ENCODE data around the gene ANOS1. TPM values are rescaled to one million over a fixed set of nuclear protein-coding genes. Genes with fewer than 3 reads are reported as not detected.

ANOS1 gene, protein sequence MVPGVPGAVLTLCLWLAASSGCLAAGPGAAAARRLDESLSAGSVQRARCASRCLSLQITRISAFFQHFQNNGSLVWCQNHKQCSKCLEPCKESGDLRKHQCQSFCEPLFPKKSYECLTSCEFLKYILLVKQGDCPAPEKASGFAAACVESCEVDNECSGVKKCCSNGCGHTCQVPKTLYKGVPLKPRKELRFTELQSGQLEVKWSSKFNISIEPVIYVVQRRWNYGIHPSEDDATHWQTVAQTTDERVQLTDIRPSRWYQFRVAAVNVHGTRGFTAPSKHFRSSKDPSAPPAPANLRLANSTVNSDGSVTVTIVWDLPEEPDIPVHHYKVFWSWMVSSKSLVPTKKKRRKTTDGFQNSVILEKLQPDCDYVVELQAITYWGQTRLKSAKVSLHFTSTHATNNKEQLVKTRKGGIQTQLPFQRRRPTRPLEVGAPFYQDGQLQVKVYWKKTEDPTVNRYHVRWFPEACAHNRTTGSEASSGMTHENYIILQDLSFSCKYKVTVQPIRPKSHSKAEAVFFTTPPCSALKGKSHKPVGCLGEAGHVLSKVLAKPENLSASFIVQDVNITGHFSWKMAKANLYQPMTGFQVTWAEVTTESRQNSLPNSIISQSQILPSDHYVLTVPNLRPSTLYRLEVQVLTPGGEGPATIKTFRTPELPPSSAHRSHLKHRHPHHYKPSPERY
- 1.6 and 2.9 TPM in 2 replicates for total RNA-seq

DNA sequence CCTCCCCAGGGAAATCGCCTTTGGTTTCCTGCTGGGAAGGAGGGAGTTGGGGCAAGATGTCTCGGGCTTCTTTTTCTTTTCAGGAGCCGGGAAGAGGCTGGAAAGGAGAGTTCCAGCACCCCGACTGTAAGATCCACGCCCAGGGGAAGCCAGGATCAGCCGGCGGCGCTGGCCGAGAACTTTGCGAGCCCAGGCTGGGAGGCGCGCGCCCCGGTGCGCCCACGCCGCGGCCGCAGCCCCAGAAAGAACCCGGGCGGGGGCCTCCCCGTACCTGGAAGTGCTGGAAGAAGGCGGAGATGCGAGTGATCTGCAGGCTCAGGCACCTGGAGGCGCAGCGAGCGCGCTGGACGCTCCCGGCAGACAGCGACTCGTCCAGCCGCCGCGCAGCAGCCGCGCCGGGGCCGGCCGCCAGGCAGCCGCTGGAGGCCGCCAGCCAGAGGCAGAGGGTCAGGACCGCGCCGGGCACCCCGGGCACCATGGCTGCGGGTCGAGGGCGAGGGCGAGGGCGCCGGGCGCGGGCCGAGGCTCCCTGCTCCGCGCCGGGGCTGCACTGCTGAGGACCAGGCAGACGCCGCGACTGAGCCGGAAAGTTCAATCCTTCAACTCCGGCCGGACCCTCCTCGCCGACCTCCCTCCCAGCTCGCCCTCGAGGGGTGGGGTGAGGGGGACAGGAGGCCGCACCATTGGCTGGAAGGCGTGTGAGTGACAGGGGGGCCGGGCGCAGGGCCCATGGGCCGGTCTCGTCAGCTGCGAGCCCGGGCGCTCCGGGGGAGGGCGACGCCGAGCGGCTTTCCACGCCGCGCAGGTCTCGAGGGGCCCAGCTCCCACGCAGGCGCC is at the start of gene ANOS1:
Gene ANOS1, minus strand, starts transcription at position 579 of the 837 bp plus-strand sequence. Its CDS starts 101 bp downstream, at position 478.

Other genes starting within 250 kb of the ANOS1 start
- not detected in 2 replicates for gene FAM9A, start 69.2 kb upstream of the ANOS1 start, total RNA-seq

All from mesangial cell (primary cell).